SK-N-DZ (cell line): ENCODE measurements around the gene FAXDC2.

Experiments used
- DNase-seq: peaks from one replicate; pipeline ENCODE4 v3.0.0-alpha.2; 2015; ENCODE audit warnings: low spot score

The FAXDC2 gene

GRCh38 chr5:154797762-154798161, 52.6 kb downstream of the FAXDC2 start:
- DNase-seq: no peak

DNA sequence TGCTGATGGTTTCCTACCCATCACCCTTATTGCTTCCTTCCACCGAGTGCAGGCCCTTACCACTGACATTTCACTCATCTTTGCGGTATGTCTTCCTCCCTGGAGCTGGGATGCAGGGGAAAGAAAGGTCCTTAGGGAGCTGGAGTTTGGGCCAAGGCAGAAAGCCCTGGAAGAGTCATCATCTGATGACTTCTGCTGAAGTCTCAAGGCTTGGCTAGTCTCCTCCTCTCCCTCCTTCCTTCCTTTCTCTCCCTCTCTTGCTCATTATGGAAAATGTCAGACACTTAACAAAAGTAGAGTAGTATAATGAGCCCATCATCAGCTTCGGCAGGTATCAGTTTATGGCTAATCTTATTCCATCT, 55.2 kb downstream of the FAXDC2 start:
- no peak for DNase-seq

DNA sequence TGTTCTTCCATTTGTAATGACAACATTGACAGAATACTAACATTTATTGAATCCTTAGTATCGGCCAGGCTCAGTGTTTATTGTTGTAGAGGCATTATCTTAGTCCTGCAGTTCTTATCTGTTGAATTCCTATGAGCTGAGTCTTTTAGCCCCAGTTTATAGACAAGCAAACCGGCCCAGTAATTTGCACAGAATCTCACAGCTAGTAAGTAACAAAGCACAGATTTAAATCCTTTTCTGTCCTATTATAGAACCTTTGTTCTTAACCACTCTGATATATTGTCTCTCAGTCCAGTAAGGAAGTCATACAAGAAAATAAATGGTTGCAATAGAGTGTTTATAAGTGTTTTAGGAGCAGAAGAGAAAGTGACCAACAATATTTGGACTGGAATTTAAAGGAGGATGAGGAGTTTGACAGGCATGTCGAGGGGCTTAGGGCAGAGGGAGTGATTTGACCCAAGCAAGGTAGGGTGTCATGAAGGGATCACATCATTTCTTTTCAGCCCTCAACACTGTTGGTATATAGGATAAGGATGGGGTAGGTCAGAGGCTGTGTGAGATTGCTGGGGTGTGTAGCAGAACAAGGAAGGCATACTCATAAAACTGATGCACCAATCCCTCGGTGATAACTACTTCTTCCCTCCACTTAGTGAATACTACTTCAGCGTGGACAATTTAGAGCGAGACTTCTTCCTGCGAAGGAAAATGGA, 55.7 kb downstream of the FAXDC2 start:
- DNase-seq: no peak

GRCh38 chr5:154793599-154794524, 56.5 kb downstream of the FAXDC2 start:
- DNase-seq: no peak

DNA sequence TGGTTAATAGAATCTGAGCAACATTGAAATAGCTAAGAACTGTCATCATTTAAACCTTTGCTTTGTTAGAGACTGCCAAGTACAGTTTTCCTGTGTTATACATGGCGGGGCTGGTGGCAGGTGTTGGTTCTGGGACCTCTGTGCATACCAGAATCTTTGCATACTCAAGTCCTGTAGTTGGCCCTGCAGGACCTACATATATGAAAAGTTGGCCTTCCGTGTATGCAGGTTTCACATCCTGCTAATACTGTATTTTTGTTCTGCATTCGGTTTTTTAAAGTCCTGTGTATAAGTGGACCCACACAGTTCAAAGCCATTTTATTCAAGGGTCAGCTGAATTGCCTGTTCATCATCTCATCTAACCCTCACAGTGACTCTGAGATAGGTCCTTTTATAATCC, 58.9 kb downstream of the FAXDC2 start:
- no peak for DNase-seq

- no peak for DNase-seq
These were observed 62.2 kb downstream of the FAXDC2 start for GRCh38 chr5:154788212-154788611.

- no peak for DNase-seq
These were observed 64.0 kb downstream of the FAXDC2 start for GRCh38 chr5:154786414-154786813.

DNA sequence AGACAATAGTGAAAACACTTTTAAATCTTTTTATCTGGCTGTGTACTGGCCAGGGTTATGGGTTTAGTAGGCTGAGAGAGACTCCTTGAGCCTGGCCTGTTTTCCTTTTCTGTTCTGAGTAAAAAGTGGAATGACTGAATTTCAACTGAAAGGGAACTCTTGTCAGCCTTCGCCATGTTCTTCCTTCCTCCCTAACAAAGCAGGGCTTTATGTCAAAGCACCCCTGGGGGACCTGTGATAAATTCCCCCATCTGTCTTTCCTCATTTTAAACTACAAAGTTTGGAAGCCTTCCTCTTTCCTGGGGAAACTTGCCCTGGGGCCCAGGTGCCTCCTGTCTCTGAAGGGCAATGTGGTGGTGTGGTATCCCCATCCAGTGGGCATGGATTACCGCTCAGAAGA, 65.5 kb downstream of the FAXDC2 start:
- no peak for DNase-seq

DNA sequence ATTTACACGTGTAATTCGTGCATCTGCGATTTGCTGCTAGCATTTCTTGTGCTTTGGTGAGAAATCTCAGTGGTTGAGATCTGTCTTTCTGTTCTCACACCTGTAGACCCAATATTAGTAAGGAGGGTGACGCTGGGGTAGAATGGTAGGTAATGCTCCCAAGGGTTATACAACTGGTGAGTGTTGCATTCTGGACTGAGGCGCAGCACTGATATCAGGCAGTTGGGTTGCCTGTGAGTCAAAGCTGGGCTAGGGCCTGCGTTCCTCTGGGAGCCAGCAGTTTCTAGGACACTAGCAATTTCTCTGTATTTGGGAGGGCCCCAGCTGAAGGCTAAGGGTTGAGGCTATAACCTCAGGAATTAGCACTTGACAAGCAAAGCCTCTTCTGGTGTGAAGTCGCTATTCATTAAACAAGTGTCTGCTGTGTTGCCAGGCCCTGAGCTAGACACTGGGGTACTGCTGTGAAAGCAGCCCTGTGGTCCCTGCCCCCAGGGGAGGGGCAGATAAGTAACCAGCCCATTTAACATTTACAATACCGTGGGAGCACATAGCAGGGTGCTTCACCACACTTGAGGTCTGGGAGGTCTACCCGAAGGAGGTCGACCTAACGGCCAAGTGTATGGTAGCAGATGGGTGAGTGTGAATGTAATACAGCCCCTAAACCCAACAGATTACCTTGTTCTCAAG, 66.5 kb downstream of the FAXDC2 start:
- no peak for DNase-seq

DNA sequence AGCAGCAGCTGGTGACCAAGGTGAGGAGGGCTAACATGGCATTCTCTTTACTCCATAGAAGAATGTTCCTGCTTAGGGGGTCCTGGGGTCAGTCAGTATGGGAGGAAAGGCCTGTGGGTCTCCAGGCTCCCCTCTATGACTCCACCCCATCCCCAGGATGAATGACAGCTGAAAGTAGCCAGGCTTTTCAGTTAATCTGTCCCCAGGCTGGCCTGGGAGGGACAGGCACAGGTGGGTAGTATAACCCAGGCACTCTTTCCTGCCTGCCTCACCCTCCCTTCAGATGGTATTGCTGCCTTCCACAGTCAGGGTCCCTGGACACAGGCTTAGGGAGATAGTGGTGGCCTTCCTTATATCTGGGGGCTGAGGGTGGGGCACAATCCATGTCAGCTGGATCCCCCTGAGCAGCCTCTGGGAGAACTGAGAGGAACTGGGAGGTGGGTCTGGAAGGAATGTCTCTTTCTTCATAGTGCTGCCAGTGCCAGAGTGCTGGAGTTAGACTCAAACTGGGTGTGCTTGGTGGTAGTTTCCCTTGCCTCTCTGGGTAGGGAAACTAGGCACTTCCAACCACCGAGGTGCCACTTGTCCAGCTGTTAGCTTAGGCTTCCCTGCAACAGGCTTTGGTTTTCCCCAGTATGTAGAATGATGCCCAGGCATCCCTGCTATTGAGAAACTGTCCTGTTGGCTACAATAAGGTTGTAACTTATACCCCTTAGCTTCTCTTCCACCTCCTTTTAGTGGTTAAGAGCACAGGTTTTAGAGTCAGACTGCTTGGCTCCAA, 67.4 kb downstream of the FAXDC2 start:
- DNase-seq: no peak

- DNase-seq: no peak
These were observed 68.1 kb downstream of the FAXDC2 start for GRCh38 chr5:154782326-154782725.

DNA sequence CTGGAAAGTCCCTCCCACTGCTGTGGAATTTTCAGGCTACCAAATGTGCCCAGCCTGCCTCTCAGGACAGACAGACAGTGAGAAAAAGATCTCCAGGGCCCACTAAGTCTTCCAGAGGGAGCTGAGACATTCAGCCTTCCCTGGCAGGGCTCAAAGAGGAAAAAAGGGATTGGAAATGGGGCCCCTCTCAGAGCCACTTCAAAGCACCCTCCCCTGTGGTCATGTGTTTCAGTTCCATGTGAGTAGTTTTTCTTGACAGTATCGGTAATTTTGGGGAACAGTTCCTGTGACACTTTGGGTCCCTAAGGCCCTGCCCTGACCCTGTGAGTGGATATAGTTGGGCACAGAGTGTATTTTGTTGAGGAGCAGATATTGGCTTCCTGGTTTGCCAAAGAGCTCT, 70.3 kb downstream of the FAXDC2 start:
- no peak for DNase-seq

- DNase-seq: no peak
These were observed 71.3 kb downstream of the FAXDC2 start for GRCh38 chr5:154779105-154779504.

DNA sequence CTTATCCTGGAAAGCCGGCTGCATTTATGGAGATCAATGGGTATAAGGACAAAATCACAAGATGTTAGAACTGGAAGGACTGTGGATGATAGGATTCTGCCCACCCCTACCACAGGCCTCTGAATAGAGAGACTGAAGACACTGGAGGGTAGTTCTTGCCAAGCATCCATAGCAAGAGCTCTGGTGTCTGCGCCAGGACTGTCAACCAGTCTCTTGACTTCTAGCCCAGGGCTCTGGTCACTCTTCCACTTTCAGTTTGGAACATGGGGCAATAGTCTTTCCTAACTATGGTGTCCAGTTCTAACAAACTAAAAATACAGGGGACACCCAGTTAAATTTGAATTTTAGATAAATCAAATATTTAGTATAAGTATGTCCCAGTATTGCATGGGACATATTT, 71.9 kb downstream of the FAXDC2 start:
- DNase-seq: no peak

- DNase-seq: no peak
These were observed 74.2 kb downstream of the FAXDC2 start for GRCh38 chr5:154776167-154776566.

GRCh38 chr5:154773326-154773725, 77.1 kb downstream of the FAXDC2 start:
- DNase-seq: no peak

DNA sequence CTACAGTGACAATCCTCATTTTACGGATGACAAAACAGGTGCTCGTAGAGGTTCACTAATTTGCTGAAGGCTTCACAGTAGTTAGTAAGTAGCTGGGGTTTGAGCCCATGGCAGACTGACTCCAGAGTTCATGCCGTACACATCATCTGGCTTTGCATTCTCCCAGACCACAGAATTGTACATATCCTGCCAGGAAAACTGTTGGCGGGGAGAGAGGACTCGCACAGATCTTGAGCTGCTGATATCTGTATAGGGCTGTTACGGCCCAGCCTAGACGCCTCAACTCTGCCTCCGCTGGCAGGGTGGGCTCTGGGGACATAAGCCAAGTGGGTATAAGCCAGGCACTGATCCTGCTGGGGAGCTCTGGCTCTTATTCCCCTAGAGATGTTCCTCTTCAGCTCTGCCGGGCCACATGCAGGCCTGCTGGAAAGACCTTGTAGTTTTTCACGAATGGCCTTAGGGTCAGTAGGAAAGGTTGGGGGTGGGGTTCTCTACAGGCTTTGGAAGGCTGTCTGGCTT, 79.0 kb downstream of the FAXDC2 start:
- DNase-seq: peak; percentile 49

GRCh38 chr5:154770111-154770510, 80.3 kb downstream of the FAXDC2 start:
- DNase-seq: no peak
